Measurements from ENCODE around the gene RRN3.
"Not testable (repeated sequence)": the region's sequence is repeated elsewhere in the genome, so short reads cannot be mapped to it uniquely, and the experiment has no call there.

DNA sequence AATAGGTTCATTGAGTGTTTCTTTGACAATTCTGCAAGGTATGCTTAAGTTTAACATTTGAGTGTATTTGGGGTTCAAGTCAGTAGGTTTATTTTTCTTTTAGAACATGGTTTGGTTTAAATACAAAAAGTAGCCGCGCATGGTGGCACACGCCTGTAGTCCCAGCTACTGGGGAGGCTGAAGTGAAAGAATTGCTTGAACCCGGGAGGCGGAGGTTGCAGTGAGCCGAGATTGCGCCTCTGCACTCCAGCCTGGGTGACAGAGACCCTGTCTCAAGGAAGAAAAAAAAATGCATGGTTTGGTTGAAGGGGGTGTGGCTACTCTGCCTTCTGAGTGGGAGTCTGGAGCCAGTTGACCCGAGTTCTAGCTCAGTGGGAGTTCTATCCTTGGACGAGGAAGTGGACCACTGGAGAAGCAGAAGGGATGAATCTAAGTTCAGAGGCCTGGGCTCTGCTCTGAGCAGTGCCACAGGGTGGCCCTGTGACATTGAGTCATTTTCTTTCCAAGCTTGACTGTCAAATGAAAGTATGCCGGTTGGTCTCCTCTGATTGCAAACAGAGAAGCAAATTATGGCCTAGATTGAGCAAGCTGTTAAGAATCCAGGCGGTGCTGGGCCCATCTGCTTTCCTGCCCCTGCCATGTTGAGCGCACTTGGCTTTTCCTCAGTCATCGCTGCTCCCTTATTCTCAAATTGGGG lies 70.5 kb downstream of the RRN3 start:
- TF ChIP-seq, protein P1, sequence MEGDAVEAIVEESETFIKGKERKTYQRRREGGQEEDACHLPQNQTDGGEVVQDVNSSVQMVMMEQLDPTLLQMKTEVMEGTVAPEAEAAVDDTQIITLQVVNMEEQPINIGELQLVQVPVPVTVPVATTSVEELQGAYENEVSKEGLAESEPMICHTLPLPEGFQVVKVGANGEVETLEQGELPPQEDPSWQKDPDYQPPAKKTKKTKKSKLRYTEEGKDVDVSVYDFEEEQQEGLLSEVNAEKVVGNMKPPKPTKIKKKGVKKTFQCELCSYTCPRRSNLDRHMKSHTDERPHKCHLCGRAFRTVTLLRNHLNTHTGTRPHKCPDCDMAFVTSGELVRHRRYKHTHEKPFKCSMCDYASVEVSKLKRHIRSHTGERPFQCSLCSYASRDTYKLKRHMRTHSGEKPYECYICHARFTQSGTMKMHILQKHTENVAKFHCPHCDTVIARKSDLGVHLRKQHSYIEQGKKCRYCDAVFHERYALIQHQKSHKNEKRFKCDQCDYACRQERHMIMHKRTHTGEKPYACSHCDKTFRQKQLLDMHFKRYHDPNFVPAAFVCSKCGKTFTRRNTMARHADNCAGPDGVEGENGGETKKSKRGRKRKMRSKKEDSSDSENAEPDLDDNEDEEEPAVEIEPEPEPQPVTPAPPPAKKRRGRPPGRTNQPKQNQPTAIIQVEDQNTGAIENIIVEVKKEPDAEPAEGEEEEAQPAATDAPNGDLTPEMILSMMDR (IDR thresholded peaks at IDR 0.05) = not testable (repeated sequence)
- not testable (repeated sequence) for TF ChIP-seq POLR2A, EP300 (IDR thresholded peaks at IDR 0.05)
